Motor neuron (in vitro differentiated cells): ENCODE data around the gene ATXN1. TPM values are rescaled to one million over a fixed set of nuclear protein-coding genes. Genes with fewer than 3 reads are reported as not detected.

Experiments
- ATAC-seq, 8 experiments: fragments of 200-7000 bp; cut with Tn5 transposase; replicated peaks in 6 of 8; 2 replicates each; pipeline ENCODE4 v1.8.0; 2021; ENCODE audit warnings: mild to moderate bottlenecking in 8 of 8, moderate library complexity in 8 of 8
- H3K27ac ChIP-seq, 2 donors: fragments of 250-450 bp; sonication (Bioruptor Pico); 2 replicates each; pipeline ENCODE4 v1.9.0; 2021; ENCODE audit warnings: antibody characterized with exemption in 2 of 2, mild to moderate bottlenecking in 2 of 2, moderate library complexity in 1 of 2
- H3K4me1 ChIP-seq, 2 donors: fragments of 250-450 bp; sonication (Bioruptor Pico); replicated peaks in 1 of 2; 2 replicates each; pipeline ENCODE4 v1.6.1; 2021; ENCODE audit warnings: antibody characterized with exemption in 2 of 2, mild to moderate bottlenecking in 2 of 2, moderate library complexity in 1 of 2
- H3K4me3 ChIP-seq, 5 donors: fragments of 250-450 bp; sonication (Bioruptor Pico); 2 replicates each; pipeline ENCODE4 v1.9.0; 2021; ENCODE audit warnings: antibody characterized with exemption in 5 of 5, mild to moderate bottlenecking in 5 of 5, moderate library complexity in 4 of 5
- WGBS, 10 experiments: fragments of 450-650 bp; shearing (Covaris generic); methylation state at CpG; one replicate each; pipeline ENCODE4 v1.0.0; 2022; 5-methylcytosine and 5-hydroxymethylcytosine counted together
- in situ Hi-C, 9 experiments: fragments of 400-800 bp; cut with MboI; loops; one replicate each; pipeline ENCODE4 v1.15.0; 2021; ENCODE audit warnings: low sequenced_read_pairs in 9 of 9, low pct_unique_long_range_greater_than_20kb in 2 of 9; ENCODE audit not compliant: unreplicated experiment in 9 of 9
- total RNA-seq, 8 experiments: library from RNA; unstranded; fragments of 300-600 nt; gene quantifications; 2 replicates each; pipeline versions ENCODE4 v1.2.3 to v1.2.4, GENCODE V29; 2022

ATXN1 gene
- total RNA-seq = 10 to 100 TPM in 7 of 8 experiments, 1 to 10 TPM in 1; 8.9 to 64.9 (median 18.3) TPM

DNA sequence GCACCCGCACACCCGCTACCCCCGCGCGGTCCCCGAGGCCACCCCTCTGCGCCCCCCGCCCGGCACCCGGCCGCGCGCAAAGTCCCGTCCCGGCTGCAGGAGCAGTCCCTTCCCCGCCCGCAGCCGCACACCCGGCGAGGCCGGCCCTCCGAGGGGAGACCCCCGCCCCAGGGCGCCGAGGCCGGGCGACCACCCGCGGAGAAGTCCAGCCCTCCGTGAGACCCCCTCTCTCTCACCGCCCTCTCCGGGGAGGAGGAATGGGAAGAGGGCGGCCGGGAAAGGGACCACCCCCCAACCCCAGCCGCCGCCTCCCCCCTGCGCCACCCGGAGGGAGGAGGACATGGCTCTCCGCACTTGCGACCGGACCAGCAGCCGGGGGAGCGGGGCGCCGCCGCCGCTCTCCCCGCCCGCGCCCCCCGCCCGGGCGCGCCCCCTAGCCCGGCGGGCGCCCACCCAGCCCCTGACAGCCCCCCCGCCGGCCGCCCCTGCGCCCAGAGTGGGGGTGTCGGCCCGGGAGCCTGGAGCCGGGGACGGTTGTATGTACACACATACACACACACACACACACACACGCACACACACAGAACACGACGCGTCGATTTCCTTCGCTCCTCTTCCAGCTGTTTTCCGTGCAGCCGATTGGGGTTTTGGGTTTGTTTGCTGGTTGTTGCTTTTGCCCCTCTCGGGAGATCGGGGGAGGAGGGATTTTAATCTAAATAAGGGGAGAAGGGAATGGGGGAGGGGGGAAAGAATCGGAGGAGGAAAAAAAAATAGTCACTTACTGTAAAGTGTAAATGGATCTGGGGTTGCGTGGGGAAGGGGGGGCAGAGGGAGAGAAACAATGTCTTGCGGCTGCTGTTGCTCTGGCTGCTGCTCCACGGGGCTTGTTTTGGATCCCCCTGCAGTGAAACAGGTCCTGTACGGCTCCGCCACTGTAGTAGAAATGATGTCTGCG, at the start of gene ATXN1:
Gene ATXN1 (minus strand): TSS at position 945 of the 955 bp plus-strand sequence.
- peak; percentile 1 to 35 (median 20) for ATAC-seq
- peaks cover 15 to 17% of the 10 kb centered on the region in 2 donors for H3K4me1 ChIP-seq
- H3K27ac ChIP-seq = peak within 1 kb of the TSS; percentile 84
- no CpG with 5 or more reads among the region's 82 CpGs for WGBS, 10 experiments
- H3K4me3 ChIP-seq = peak within 1 kb of the TSS; percentile 82 to 99 (median 89)
- in situ Hi-C loops = loop anchor here in 8 of 9 experiments (10.0 to 25.0 kb wide), 5 partner anchors 202 to 436 kb away; no protein-coding TSS in a partner anchor

DNA sequence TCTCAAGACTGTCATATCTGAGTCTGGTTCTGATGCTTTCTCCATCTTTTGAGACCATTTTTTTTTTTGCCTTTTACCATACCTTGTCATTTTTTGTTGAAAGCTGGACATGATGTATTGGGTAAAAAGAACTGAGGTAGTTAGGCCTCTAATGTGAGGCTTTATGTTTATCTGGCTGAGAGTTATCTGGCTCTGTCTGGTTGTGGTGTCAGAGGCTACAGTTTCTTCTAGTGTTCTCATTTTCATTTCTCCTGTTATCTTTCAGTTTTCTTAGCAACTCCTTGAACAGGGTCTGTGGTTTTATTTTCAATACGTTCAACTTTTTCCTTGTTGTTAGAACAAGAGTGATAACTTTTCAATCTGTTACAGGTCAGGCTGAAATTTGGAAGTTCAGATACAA, 49.2 kb upstream of the ATXN1 start:
- no peak for ATAC-seq
- whole genome bisulfite sequencing, 10 experiments = 60 to 100% (median 94%) methylated on average over 1 of the region's 1 CpG; no CpG with 5 or more reads in 1 of the 10 experiments
- Histone ChIP-seq H3K27ac (no peak overlapping the region), H3K4me3 (no peak overlapping the region), H3K4me1 (peaks cover 7 to 8% of the 10 kb centered on the region in 2 donors)
- in situ Hi-C loops = loop anchor here in 1 of 9 experiments (25.0 kb wide), 1 partner anchor 277 kb away; no protein-coding TSS in a partner anchor

DNA sequence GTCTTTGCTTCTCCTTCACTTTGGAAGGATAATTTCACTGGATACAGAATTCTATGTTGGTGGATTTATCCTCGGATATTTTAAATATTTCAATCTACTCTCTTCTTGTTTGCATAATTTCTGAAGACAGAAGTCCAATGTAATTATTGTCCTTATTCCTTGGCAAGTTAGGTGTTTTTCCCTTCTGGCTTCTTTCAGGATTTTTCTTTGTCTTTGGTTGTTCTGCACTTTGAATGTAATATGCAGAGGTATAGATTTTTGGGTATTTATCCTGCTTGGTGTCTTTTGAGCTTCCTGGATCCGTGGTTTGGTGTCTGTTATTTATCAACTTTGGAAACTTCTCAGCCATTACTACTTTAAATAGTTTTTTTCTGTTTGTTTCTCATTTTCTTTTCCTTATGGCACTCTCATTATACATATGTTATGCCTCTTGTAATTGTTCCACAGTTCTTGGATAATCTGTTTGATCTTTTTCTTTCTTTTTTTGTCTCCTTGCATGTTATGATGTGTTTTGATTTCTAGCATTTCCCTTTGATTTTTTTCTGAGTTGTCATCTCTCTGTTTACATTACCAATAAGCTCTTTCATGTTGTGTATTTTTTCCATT, 48.6 kb upstream of the ATXN1 start:
- 23 to 100% (median 58%) methylated on average over 1 to 2 of the region's 2 CpGs for WGBS, 10 experiments
- in situ Hi-C loops = loop anchor here in 1 of 9 experiments (25.0 kb wide), 1 partner anchor 277 kb away; no protein-coding TSS in a partner anchor
- H3K27ac ChIP-seq = no peak overlapping the region
- H3K4me1 ChIP-seq = peaks cover 13% of the 10 kb centered on the region in 2 donors
- ATAC-seq = no peak
- H3K4me3 ChIP-seq = no peak overlapping the region

DNA sequence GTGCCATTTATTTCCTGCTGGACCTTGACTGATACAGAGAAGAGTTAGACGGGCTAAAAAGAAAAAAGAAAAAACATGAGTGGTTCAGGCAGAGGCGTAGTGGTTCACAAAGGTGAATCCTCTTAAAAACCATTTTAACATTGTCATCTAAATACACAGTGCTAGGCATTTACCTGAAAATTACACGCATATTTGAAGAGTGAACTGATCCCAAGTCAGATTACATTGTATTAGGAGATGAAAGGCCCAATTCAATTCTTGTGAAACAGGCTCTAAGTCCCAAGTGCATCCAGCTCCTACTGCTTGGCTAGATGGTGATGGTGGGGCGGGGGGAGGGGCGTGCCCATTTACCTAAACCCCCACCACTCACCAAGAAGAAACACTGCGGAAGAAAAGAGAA, 46.7 kb upstream of the ATXN1 start:
- 67 to 100% (median 100%) methylated on average over 1 to 5 of the region's 6 CpGs; no CpG with 5 or more reads in 2 of the 10 experiments for WGBS, 10 experiments
- Histone ChIP-seq H3K27ac (no peak overlapping the region), H3K4me3 (no peak overlapping the region), H3K4me1 (peaks cover 24 to 32% of the 10 kb centered on the region in 2 donors)
- no peak for ATAC-seq
- in situ Hi-C loops = loop anchor here in 1 of 9 experiments (25.0 kb wide), 1 partner anchor 279 kb away; no protein-coding TSS in a partner anchor

DNA sequence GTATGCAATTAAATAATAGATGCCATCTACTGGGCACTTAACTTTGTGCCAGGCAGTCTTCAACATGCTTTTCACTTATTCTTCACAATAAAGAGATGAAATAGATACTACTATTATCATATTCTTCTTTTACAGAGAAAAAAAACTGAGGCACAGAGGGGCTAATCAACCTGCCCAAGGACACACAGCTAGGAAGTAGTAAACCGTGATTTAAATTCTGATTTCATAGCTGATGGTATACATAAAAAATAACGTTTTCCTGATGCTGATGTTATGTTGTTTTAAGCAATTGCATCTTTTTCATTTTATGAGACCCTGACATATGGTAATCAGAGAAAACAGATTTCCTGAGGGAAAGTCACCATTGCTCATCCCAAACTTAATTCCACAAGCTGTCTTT, 45.1 kb upstream of the ATXN1 start:
- peaks cover 30 to 37% of the 10 kb centered on the region in 2 donors for H3K4me1 ChIP-seq
- H3K27ac ChIP-seq = no peak overlapping the region
- 17 to 64% (median 56%) methylated on average over 1 to 2 of the region's 2 CpGs; no CpG with 5 or more reads in 3 of the 10 experiments for WGBS, 10 experiments
- no peak for ATAC-seq
- in situ Hi-C loops = loop anchor here in 1 of 9 experiments (25.0 kb wide), 1 partner anchor 281 kb away; no protein-coding TSS in a partner anchor
- H3K4me3 ChIP-seq = no peak overlapping the region

DNA sequence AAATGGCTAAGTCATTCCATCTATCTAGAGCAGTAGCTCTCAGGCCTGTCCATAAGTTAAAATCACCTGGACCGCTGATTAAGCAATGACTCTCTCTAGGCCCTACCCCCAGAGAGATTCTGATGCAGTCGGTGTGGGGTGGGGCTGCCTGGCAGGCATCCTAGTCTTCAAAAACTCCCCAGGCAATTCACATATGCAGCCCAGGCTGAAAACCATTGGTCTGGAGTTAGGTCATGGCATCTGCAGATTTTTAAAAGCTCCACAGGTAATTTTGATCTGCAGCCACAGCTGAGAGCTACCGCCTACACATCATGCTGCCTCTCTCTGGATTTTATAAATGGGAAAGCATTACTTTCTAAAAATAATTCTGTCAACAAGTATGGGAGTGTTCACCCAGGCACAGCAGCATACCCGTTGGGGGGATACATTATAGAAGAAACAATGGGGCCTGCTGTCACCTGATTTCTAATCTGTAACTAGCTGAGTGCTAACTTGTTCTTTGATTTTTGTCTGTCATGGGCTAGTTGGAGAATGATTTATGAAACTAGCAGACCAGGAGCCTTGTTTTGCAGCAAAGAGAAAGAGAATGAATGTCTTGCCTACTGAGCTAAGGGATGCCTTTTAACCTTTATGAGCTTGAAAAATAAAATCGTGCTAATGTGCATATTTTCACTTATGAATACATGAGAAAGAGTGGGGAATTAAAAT, 44.1 kb upstream of the ATXN1 start:
- WGBS, 10 experiments = 7 to 50% (median 21%) methylated on average over 1 to 4 of the region's 5 CpGs; no CpG with 5 or more reads in 2 of the 10 experiments
- peak overlapping the region; percentile 12 to 98 for H3K27ac ChIP-seq
- peak overlapping the region in 2 of 5 donors; percentile 35 to 36 for H3K4me3 ChIP-seq
- ATAC-seq = peak; percentile 1 to 90 (median 40)
- in situ Hi-C loops = loop anchor here in 1 of 9 experiments (25.0 kb wide), 1 partner anchor 282 kb away; no protein-coding TSS in a partner anchor
- H3K4me1 ChIP-seq = peaks cover 30 to 37% of the 10 kb centered on the region in 2 donors

DNA sequence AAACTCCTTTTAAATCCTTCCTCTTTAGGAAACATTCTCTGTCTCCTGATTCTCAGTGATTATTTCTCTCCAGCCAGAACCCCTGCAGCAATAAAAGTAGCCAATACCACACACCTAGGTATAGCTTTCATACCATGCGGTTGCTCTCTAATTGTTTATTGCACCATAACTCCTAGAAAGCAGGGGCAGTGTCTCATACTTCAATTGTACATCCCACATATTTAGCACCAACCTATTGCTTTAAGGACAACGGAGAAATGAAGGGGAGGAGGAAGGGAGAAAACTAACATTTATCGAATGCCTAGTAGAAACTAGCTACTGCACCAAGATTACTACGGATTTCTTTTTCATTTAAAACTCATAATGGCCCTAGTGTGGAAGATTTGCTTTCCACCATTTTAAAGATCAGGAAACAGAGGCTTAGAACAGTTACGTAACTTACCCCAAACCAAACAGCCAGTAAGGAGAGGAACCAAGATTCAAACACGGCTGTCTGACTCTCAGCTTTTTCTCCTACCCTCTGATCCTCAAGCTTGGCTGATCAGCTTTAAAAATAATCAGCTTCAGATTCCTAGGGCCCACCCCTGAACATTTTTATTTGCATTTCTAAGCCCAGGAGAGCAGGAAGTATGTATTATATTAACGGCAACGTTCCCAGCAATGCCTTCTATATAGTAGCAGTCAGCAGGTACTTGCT, 43.4 kb upstream of the ATXN1 start:
- 28 to 100% (median 67%) methylated on average over 1 to 7 of the region's 8 CpGs for WGBS, 10 experiments
- in situ Hi-C loops = loop anchor here in 1 of 9 experiments (25.0 kb wide), 1 partner anchor 283 kb away; no protein-coding TSS in a partner anchor
- ATAC-seq = no peak
- peak overlapping the region; percentile 88 to 98 for H3K27ac ChIP-seq
- H3K4me3 ChIP-seq = peak overlapping the region in 4 of 5 donors; percentile 35 to 39 (median 36)
- H3K4me1 ChIP-seq = peaks cover 37 to 41% of the 10 kb centered on the region in 2 donors

DNA sequence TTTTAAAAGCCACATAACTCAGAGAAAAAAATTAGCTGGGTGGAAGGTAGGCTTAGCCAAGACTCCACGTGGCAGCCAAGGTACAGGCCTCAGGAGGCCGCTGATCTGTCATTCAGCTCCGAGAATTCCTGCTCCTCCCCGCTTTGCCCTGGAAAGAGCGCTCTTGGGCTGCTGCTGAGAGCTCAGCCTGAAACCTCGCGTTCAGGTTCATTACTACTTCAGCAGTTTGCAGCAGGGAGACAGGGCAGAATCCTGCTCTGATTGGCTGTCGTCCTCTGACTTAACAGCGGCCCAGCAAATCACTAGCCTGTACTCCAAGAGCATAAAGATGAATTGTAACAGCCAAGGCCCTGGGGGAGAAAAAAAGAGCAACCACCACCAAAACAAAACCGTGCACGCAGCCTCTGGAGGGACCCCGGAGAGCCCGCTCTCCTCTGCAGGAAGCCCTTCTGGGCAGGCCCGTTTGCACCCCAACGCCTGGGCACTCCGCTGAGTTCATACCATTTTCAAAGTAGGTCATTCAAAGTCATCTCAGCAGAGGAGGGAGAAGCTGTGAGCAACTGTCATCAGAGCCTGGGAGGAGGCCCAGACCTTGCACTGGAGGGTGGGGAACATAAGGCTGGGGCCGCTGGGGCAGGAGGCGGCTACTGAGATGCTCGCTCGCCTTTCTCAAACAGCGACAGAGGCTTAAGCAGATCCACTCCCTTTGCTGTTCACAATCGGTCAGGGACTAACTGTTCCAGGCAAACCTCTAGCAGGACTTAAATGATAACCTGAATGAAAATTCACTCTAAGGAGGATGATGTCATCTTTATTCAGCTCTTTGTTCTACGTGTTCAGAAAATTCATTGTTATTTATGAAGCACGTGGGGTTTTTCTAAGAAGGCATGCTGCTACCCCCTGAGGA, 42.3 kb upstream of the ATXN1 start:
- peak overlapping the region; percentile 31 to 39 (median 36) for H3K4me3 ChIP-seq
- H3K27ac ChIP-seq = peak overlapping the region; percentile 88 to 98
- 0 to 80% (median 12%) methylated on average over 1 to 8 of the region's 24 CpGs; no CpG with 5 or more reads in 2 of the 10 experiments for WGBS, 10 experiments
- ATAC-seq = peak in 7 of 8 experiments; percentile 9 to 91 (median 88)
- in situ Hi-C loops = loop anchor here in 1 of 9 experiments (25.0 kb wide), 1 partner anchor 284 kb away; no protein-coding TSS in a partner anchor
- peaks cover 46 to 47% of the 10 kb centered on the region in 2 donors for H3K4me1 ChIP-seq

DNA sequence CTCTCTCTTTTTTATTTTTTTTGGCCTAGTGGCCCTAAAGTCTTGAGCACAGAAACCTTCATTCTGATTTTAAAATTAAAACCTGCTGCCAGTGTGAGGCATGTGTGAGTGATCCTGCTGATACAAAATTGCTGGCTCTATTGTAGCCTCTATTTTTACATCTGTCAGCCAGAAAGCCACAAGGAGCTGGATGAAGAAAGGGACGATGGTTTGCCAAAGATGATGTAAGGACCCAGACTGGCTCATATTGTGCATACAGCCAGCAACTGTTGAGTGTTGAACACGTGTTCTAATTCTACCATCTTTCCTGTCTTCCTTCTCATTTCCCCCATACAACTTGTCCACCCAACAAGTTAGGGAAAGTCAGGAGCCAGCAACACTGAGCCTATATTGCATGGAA, 40.8 kb upstream of the ATXN1 start:
- ATAC-seq = no peak
- in situ Hi-C loops = loop anchor here in 1 of 9 experiments (25.0 kb wide), 1 partner anchor 285 kb away; no protein-coding TSS in a partner anchor
- Histone ChIP-seq H3K4me3 (no peak overlapping the region), H3K27ac (no peak overlapping the region), H3K4me1 (peaks cover 46 to 47% of the 10 kb centered on the region in 2 donors)
- WGBS, 10 experiments = 0 to 100% (median 75%) methylated on average over 1 to 2 of the region's 2 CpGs; no CpG with 5 or more reads in 4 of the 10 experiments

DNA sequence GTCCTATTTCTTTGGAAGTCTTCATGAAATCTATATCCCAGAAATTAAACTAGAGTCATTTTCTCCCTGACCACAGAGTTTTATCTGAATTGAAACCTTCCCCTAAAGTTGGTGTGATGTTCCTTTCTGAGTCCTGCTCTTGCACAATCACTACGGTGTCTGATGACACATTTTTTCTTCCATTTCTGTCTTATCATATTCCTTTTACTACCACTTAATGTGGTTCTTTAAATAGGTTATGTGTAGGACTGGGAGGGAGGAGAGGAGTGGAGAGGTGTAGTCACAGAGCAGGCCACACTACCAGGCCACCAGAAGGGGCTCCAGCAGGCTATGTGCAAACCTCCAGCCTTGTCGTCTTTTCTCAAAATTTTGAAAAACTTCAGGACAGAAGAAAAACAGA, 39.7 kb upstream of the ATXN1 start:
- WGBS, 10 experiments = 13 to 100% (median 78%) methylated on average over 1 to 2 of the region's 2 CpGs; no CpG with 5 or more reads in 3 of the 10 experiments
- no peak overlapping the region for H3K27ac ChIP-seq
- peaks cover 43 to 45% of the 10 kb centered on the region in 2 donors for H3K4me1 ChIP-seq
- ATAC-seq = no peak
- no peak overlapping the region for H3K4me3 ChIP-seq
- in situ Hi-C loops = loop anchor here in 1 of 9 experiments (25.0 kb wide), 1 partner anchor 286 kb away; no protein-coding TSS in a partner anchor

DNA sequence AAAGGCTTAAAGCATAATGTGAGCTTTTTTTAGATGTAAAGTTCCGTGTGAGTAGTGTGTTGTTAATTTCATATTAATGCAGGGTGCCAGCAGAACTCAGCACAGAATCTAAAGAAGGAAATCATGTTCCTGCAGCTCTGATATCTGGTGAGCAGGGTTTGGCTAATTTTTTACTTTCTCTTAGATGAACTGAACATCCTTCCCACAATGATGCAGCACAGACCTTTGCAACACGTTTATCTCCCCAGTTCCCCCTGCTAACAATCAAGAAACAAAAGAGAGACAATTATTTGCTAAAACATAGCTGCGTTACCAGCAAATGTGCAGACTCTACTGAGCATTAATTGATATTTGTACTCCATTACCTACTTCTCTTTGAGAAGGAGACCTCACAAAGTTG, 39.1 kb upstream of the ATXN1 start:
- ATAC-seq = no peak
- in situ Hi-C loops = loop anchor here in 1 of 9 experiments (25.0 kb wide), 1 partner anchor 287 kb away; no protein-coding TSS in a partner anchor
- no peak overlapping the region for H3K27ac ChIP-seq
- H3K4me1 ChIP-seq = peaks cover 37 to 39% of the 10 kb centered on the region in 2 donors
- no peak overlapping the region for H3K4me3 ChIP-seq
- 30 to 100% (median 75%) methylated on average over 1 to 3 of the region's 3 CpGs for WGBS, 10 experiments
